ENCODE results near the gene DGCR2. TPM values are rescaled to one million over a fixed set of nuclear protein-coding genes. Genes with fewer than 3 reads are reported as not detected.

DGCR2 gene, protein sequence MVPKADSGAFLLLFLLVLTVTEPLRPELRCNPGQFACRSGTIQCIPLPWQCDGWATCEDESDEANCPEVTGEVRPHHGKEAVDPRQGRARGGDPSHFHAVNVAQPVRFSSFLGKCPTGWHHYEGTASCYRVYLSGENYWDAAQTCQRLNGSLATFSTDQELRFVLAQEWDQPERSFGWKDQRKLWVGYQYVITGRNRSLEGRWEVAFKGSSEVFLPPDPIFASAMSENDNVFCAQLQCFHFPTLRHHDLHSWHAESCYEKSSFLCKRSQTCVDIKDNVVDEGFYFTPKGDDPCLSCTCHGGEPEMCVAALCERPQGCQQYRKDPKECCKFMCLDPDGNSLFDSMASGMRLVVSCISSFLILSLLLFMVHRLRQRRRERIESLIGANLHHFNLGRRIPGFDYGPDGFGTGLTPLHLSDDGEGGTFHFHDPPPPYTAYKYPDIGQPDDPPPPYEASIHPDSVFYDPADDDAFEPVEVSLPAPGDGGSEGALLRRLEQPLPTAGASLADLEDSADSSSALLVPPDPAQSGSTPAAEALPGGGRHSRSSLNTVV
- total RNA-seq, result 42.1 and 44.5 TPM in 2 replicates

GRCh38 chr22:19122143-19122751 is at the start of gene DGCR2:
TSS of gene DGCR2 (minus strand) at chr22:19122412. CDS start at chr22:19122206, 206 bp downstream.

DNA sequence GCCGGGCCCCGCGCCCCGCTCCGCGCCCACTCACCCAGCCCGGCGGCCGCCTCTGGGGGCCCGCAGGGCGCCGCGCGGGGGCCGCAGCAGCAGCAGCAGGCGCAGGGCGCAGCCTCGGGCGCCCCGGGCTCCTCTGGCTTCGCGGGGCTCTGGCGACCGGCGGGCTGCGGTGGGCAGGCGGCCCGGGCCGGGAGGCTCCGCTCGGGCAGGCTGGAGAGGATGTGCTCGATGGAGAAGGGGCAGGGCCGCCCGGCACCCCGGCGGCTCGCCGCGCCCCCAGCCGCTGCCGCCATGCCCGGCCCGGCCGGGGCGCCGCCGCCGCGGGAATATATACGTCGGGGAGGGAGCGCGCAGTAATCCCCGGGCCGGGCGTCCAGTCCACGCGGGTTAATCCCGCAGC is 27.8 kb upstream of the DGCR2 start, which contains the start of gene GSC2:
Gene GSC2, minus strand, starts transcription at position 302 of the 400 bp plus-strand sequence. Its CDS starts 9 bp downstream, at position 293.

GRCh38 chr22:19130959-19131684 is 8.9 kb upstream of the DGCR2 start, which contains the start of gene TSSK2:
TSS of gene TSSK2 (plus strand) at chr22:19131308. CDS start at chr22:19131400, 92 bp downstream.

Other genes starting within 250 kb of the DGCR2 start
- gene DGCR6, start 216.1 kb downstream of the DGCR2 start, total RNA-seq, result 0.44 and 2.2 TPM in 2 replicates
- 0.12 TPM in 1 of 2 replicates, not detected in the other for gene PRODH, start 186.1 kb downstream of the DGCR2 start, total RNA-seq
- not detected in 2 replicates for gene TSSK2, start 8.9 kb upstream of the DGCR2 start, total RNA-seq
- 11.2 and 15.6 TPM in 2 replicates for gene ESS2, start 22.2 kb upstream of the DGCR2 start, total RNA-seq
- gene GSC2, start 27.9 kb upstream of the DGCR2 start, total RNA-seq, result not detected in 2 replicates
- 164 and 171 TPM in 2 replicates for gene SLC25A1, start 56.3 kb upstream of the DGCR2 start, total RNA-seq
- gene CLTCL1, start 169.3 kb upstream of the DGCR2 start, total RNA-seq, result 9.5 and 12.2 TPM in 2 replicates